Measurements from ENCODE around the gene DOK7. TPM values are rescaled to one million over a fixed set of nuclear protein-coding genes. Genes with fewer than 3 reads are reported as not detected.

DOK7 gene
- total RNA-seq, 1 experiment from 2014 or later: 0.26 TPM

GRCh38 chr4:3496021-3496420 lies 32.9 kb downstream of the DOK7 start:
- Histone ChIP-seq H3K4ac (ENCODE audit: low read depth, low read length) (no peak overlapping the region), H3K18ac (ENCODE audit: insufficient read length, low read depth, low read length) (no peak overlapping the region), H2BK20ac (ENCODE audit: low read depth, low read length, poor library complexity, severe bottlenecking) (no peak overlapping the region), H4K20me1 (ENCODE audit: control insufficient read depth, insufficient read depth, insufficient read length) (peaks cover 4% of the 10 kb centered on the region), H3K79me1 (ENCODE audit: insufficient read depth, low read depth, low read length, poor library complexity, severe bottlenecking) (no peaks in the 10 kb centered on the region), H2AFZ (ENCODE audit: low read length) (no peak overlapping the region), H3K56ac (ENCODE audit: insufficient read length, low read depth, low read length) (no peak overlapping the region), H3K27ac (ENCODE audit: insufficient read length, low read depth, low read length) (no peak overlapping the region), H3K27me3 (ENCODE audit: insufficient read depth, low read length) (peaks cover 19% of the 10 kb centered on the region; the same call in 1 of the 2 replicates), H4K8ac (replicated peaks; ENCODE audit: insufficient read length, low read depth, low read length) (no peak overlapping the region), H3K23me2 (ENCODE audit: insufficient read length, low read depth, low read length, poor library complexity, severe bottlenecking) (no peaks in the 10 kb centered on the region), H4K5ac (ENCODE audit: insufficient read length, low read depth, low read length) (no peak overlapping the region), H3K79me2 (ENCODE audit: insufficient read depth, low read length) (no peaks in the 10 kb centered on the region), H2BK12ac (ENCODE audit: insufficient read length, low read depth, low read length) (no peak overlapping the region), H3T11ph (ENCODE audit: low read length) (no peak overlapping the region), H3K9ac (ENCODE audit: extremely low read depth, insufficient read length, low read length) (no peak overlapping the region), H3K4me2 (ENCODE audit: insufficient read depth, insufficient read length, low read length) (no peak overlapping the region), H2BK15ac (ENCODE audit: low read depth, low read length) (no peak overlapping the region), H3K4me1 (ENCODE audit: insufficient read depth, low read length) (no peaks in the 10 kb centered on the region), H3K9me3 (ENCODE audit: control insufficient read depth, low read depth, low read length) (no peaks in the 10 kb centered on the region), H2AK5ac (ENCODE audit: insufficient read length, low read length) (no peak overlapping the region), H2BK120ac (ENCODE audit: low read depth, low read length, poor library complexity, severe bottlenecking) (no peak overlapping the region), H3K23ac (ENCODE audit: insufficient read length, low read depth, low read length) (no peak overlapping the region), H4K91ac (ENCODE audit: insufficient read length, low read depth, low read length) (no peak overlapping the region), H2BK5ac (ENCODE audit: insufficient read length, low read length) (no peak overlapping the region), H3K14ac (ENCODE audit: insufficient read depth, low read length) (no peak overlapping the region)
- no CpG with 5 or more reads among the region's 14 CpGs for WGBS (ENCODE audit: extremely low coverage, insufficient read length, low lambda C conversion rate)
- Mint-ChIP-seq H3K4me1 (peaks cover 12 to 24% of the 10 kb centered on the region in 2 experiments), H3K27me3 (ENCODE audit: low read depth) (peaks cover 85% of the 10 kb centered on the region), H3K9me3 (no peaks in the 10 kb centered on the region; a peak in 1 of 5 replicates), H3K27ac (no peak overlapping the region), H3K36me3 (ENCODE audit: insufficient read depth in 1 of 3, low read depth in 3 of 3) (no peaks in the 10 kb centered on the region; a peak in 1 of 7 replicates), H3K4me3 (no peak overlapping the region)
- no peak for DNase-seq
- TF ChIP-seq CTCF (conservative IDR thresholded peaks at IDR 0.05): no peak

Measured in H9 (cell line).